ENCODE data around the gene EFTUD2.
"Not testable (repeated sequence)": the region's sequence is repeated elsewhere in the genome, so short reads cannot be mapped to it uniquely, and the experiment has no call there.

Gene EFTUD2

GRCh38 chr17:44808656-44809388 is 90.4 kb downstream of the EFTUD2 start:
- not testable (repeated sequence) for DNase-seq (ENCODE audit: low read depth, low spot score)

- no peak for DNase-seq (ENCODE audit: low read depth, low spot score)
Measured at GRCh38 chr17:44808156-44808555, 91.1 kb downstream of the EFTUD2 start.

DNA sequence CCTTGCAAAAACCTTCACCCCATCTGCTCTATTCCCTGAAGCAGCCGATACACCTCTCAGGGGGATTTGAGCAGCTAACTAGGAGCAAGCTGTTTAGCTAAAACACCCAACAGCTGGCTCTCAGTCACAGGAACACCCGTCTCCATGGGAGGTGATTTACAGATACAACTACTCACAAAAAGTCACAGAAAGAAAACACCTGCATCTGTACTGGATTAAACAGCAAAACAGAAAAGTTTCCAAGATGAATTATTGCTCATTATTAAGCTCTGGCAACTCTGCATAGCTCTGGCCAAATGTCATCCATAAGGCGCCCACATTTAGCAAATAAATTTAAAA is 91.5 kb downstream of the EFTUD2 start:
- DNase-seq (ENCODE audit: low read depth, low spot score), result no peak

DNA sequence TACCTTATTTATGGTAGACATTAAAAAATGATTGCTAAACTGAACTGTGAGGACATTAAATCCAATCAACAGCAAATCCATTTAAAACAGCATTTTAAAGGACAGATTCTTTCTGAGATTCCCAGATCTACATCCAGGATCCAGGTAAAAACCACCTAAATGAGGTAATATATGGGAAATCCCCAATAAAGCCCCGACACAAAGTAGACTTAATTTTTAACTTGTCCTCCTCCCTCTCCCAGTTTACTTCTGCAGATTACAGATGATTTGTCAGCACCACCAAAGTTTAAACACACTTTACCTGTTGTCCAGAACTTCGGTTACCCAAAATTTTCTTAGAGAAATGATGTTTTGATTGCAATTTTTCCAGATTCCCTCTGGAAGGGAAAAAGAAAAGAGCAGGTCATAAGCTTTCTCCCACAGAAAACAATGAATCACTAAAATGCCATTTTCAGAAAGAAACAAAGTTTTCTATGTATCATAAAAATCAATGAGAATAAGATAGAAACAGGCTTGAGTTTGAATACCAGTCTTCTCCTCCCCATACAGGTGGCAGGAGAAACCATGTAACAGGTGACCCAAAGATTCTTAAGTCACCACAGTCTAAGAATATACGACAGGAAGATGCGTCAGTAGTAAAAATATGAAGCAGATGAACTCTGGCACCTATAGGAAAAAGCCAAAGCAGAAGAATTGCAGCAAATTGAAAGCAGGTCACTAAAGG is 92.0 kb downstream of the EFTUD2 start:
- no peak for DNase-seq (ENCODE audit: low read depth, low spot score)

- no peak for DNase-seq (ENCODE audit: low read depth, low spot score)
Measured at GRCh38 chr17:44804302-44805089, 94.7 kb downstream of the EFTUD2 start.

DNA sequence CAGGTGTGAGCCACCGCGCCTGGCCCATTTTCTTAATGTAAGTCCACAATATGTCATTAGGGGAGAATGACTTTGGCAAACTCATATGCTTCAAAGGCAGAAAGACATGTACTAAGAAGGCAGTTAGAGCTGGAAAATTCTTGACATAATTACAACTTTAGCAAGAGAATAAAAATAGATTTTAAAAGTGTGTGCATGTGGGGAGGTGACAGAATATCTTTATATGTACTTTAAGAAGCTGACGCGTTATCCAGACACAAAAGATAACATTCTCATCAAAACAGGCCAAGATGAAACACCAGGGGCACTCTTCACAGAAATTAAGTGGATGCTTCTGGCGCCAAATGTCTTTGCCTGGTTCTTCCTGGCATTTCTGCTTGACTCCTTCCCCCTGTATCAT is 97.4 kb downstream of the EFTUD2 start:
- DNase-seq (ENCODE audit: low read depth, low spot score), result no peak

All from iPS DF 19.7 (cell line).